Mammary epithelial cell (primary cell): ENCODE data around the gene C19orf85.

Experiments
- EZH2 ChIP-seq: IDR thresholded peaks from 2 replicates; pipeline ENCODE4 v1.6.1; 2012; ENCODE audit warnings: low read length, inconsistent platforms, borderline replicate concordance
- TF ChIP-seq, protein P1 (sequence below), 2 donors: IDR thresholded peaks in 1 of 2; conservative IDR thresholded peaks in 1 of 2; 2 replicates each; pipeline ENCODE4 v1.5.1; 2011 to 2012; ENCODE audit warnings: inconsistent platforms in 2 of 2, low read length in 2 of 2, mild to moderate bottlenecking in 2 of 2, control low read depth in 1 of 2, low read depth in 1 of 2; ENCODE audit not compliant: insufficient read depth in 1 of 2; ENCODE audit errors: extremely low read depth in 1 of 2

- TF ChIP-seq, protein P1, sequence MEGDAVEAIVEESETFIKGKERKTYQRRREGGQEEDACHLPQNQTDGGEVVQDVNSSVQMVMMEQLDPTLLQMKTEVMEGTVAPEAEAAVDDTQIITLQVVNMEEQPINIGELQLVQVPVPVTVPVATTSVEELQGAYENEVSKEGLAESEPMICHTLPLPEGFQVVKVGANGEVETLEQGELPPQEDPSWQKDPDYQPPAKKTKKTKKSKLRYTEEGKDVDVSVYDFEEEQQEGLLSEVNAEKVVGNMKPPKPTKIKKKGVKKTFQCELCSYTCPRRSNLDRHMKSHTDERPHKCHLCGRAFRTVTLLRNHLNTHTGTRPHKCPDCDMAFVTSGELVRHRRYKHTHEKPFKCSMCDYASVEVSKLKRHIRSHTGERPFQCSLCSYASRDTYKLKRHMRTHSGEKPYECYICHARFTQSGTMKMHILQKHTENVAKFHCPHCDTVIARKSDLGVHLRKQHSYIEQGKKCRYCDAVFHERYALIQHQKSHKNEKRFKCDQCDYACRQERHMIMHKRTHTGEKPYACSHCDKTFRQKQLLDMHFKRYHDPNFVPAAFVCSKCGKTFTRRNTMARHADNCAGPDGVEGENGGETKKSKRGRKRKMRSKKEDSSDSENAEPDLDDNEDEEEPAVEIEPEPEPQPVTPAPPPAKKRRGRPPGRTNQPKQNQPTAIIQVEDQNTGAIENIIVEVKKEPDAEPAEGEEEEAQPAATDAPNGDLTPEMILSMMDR (conservative IDR thresholded peaks at IDR 0.05 in 1 of 2, IDR thresholded peaks at IDR 0.05 in 1 of 2; ENCODE audit: extremely low read depth in 1 of 2, insufficient read depth in 1 of 2, low read depth in 1 of 2, low read length in 2 of 2): no peak
- TF ChIP-seq EZH2: no peak
Measured at GRCh38 chr19:55502197-55502952, 37.8 kb upstream of the C19orf85 start.
